Measurements from ENCODE around the gene SLAMF1.

Gene SLAMF1

DNA sequence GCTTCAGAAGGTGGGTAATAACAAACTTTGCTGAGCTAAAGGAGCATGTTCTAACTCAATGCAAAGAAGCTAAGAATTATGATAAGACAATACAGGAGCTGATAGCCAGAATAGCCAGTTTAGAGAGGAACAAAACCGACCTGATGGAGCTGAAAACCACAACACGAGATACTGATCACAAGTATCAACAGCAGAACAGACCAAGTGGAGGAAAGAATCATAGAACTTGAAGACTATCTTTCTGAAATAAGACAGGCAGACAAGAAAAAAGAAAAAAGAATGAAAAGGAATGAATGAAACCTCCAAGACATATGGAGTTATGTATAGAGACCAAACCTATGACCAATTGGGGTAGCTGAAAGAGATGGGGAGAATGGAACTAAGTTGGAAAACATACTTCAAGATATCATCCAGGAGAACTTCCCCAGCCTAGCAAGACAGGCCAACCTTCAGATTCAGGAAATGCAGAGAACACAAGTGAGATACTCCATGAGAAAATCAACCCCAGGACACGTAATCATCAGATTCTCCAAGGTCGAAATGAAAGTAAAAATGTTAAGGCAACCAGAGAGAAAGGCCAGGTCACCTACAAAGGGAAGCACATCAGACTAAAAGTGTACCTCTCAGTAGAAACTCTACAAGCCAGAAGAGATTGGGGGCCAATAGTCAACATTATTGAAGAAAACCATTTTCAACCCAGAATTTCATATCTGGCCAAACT is 88.0 kb downstream of the SLAMF1 start:
- Mint-ChIP-seq H3K27ac (no peak overlapping the region), H3K4me3 (no peak overlapping the region), H3K36me3 (ENCODE audit: low read depth) (no peaks in the 10 kb centered on the region), H3K27me3 (ENCODE audit: low read depth) (peaks cover 3% of the 10 kb centered on the region), H3K4me1 (no peaks in the 10 kb centered on the region), H3K9me3 (peaks cover 5% of the 10 kb centered on the region)
- no peak for TF ChIP-seq CTCF (IDR thresholded peaks at IDR 0.05; ENCODE audit: unreplicated experiment in 3 of 3)

All from nephron (organoid).